M059J (cell line): Measurements from ENCODE around the gene PALS1. TPM values are rescaled to one million over a fixed set of nuclear protein-coding genes. Genes with fewer than 3 reads are reported as not detected.
"Not testable (repeated sequence)": the region's sequence is repeated elsewhere in the genome, so short reads cannot be mapped to it uniquely, and the experiment has no call there.

ENCODE experiments used
- DNase-seq: peaks from one replicate; pipeline ENCODE4 v3.0.0-alpha.2; 2012; ENCODE audit warnings: low read depth
- total RNA-seq: library from RNA; depleted of rRNA; stranded (reverse); fragments of >200 nt; shearing (Covaris generic); gene quantifications from 2 replicates; pipeline ENCODE4 v1.2.3, GENCODE V29; 2014; rRNA removed

The PALS1 gene
- total RNA-seq, 1 experiment from 2014 or later, result 45.7 TPM

DNA sequence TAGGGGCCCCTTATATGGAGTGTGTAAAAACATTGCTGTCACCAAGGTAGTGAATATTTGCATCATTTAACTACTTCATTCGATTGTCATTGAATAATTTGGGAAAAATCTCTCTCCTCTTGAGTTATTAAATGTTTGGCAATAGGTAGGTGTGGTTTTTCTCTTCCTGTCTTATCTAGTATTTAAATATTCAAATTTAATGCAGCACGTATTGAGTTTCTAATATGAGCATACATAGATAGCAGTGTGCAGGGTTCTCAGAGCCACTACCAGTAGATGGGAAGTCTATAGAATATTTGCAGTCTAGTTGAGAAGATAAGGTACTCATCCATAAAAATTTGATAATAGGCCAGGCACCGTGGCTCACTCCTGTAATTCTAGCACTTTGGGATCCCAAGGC is 16.7 kb downstream of the PALS1 start:
- DNase-seq, result no peak

- no peak for DNase-seq
Observed at GRCh38 chr14:67260965-67261364, 19.7 kb downstream of the PALS1 start.

DNA sequence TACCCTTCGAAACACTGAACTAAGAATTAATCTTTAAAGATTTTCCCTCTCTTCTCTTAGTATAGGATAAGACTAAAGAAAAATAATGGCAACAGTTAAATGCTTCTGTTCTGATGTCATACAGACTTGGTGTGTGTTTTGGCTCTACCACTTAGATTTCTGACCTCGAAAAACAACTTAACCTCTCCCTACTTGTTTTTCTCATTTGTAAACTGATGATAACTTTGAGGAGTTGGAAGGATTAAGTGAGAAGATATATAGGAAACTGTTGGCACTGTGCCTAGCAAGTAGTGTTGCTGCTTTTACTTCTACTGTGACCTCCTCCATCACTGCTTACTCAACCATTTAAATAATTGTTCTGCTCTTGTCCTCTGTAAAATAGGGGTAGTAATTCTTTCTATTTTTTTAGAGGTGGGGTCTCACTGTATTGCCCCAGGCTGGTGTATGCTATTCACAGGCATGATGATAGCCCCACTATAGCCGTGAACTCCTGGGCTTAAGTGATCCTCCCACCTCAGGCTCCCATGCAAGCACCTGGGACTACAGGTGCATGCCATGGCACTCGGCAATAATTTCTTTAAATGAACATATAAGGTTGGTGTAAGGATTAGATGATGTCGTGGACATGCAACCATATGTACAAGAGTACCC is 22.4 kb downstream of the PALS1 start:
- peak; percentile 43 for DNase-seq

GRCh38 chr14:67265131-67265530 is 23.9 kb downstream of the PALS1 start:
- DNase-seq, result peak; percentile 70

DNA sequence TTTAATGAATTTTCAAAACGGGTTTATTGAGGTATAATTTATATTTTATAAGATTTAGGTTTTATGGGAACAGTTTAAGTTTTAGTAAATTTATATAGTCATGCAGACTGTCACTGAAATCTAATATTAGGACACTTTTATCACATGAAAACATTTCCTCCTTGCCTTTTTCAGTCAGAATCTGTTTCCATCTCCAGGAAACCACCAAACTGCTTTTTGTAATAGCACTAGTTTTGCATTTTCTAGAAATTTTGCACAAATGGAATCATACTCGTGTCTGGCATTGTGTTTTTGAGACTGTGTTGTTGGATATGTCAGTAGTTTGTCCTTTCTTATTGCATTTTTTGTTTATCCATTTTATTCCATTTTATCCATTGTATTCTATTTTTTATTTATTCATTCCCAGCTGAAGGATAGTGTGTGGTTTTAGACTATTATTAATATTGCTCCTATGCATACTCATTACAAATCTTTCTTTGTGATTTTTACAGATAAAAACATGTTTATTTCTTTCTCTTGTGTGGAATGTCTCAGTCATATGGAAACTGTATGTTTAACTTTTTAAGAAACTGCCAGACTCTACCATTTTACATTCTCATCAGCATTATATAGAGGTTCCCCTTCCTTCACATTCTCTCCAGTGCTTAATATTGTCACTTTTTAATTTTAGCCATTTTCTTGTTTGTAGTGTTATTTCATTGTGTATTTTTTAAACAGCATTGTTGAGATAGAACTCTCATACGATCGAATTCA is 26.5 kb downstream of the PALS1 start:
- DNase-seq, result no peak

GRCh38 chr14:67268426-67269150 is 27.4 kb downstream of the PALS1 start:
- peak; percentile 31 for DNase-seq

DNA sequence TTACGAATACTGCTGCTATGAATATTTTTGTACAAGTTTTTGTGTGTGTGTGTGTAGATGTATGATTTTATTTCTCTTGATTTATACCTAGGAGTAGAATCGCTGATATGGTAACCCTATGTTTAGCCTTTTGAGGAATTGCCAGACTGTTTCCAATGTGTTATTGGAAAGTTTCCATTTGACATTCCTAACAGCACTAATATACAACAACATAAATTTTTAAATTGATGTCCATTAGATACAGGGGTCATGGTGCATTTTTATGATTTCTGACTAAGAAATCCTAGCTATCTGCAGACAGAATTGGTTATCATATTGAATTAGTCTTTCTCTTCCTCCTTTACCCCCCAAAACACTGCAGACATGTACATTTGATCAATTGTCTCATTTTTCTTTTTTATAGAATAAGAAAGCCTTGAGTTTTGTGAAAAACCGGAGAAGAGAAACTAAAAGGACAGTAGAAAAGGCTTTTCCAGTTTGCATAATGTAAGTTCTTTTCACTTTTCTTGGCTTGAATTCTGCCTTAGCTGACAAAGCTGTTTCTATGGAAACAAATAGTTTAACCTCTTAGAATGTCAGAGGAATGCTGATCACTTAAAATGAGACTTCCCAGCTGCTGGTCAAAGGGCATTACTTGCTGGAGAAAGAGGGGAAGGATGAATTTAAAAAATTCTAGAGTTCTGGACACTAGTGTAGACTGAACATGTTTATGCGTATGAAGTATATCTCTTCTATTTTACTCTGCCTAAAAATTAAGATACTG is 28.2 kb downstream of the PALS1 start:
- peak; percentile 65 for DNase-seq

DNA sequence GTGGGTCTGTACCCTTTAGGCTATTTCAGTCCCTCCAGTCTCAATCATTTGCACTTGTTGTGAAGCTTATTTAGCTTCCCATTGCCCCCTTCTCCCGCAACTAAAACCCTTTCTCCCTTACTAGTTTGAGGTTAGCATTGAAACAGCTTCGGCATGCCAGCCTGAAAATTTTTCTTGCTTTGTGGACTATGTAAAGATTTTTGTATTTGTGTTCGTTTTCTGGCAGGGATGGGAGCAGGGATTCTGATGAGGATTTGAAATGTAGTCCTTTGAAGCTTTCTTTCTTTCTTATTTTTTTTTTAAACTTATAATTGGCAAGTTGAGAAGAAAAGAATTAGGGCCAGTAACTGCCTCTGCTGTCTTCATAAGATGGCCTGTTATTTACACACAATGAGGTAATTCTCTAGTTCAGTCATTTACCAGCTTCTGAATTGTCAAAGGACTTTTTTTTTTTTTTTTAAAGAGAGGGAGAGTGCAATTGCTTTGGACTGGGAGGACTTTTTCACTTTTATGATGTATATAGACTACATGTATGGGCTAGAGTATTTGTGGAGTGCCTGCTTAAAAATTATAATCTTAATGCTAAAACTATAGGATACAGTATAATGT is 29.0 kb downstream of the PALS1 start:
- no peak for DNase-seq

DNA sequence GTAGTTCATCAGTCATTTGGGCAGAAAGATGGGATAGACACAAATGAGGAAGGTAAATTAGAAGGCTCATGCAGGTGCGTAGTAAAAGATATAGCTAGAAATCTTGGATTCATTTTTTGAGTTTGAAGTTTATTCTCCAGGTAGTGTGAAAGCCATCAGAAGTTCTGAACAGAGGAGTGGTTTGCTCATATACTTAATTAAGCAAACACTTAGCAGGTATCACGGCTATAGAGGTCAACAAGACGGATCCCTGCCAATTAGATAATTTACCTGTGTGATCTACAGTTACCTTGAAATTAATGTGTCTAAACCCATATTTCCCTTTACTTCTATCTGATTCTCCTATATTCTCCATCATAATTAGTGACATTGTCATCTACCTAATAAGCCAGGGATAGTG is 29.7 kb downstream of the PALS1 start:
- DNase-seq, result no peak

GRCh38 chr14:67273281-67273680 is 32.0 kb downstream of the PALS1 start:
- not testable (repeated sequence) for DNase-seq

DNA sequence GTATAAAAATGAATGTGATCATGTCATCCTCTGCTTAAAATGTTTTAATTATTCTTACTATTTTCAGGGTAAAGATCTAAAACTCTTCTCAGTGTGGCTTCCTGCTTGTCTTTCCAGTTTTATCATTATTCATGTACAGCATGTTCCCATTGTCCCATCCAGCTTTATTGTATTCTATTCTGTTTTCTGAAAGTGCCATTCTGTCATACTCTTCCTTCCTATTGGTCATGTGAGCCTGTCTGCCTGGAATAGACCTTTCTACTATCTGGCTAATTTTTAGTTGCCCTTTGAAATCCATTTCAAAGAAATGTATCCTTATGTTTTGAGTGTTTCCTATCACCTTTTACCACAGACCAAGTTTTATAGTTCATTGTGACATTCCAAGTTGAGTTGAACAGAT is 34.9 kb downstream of the PALS1 start:
- DNase-seq, result no peak

DNA sequence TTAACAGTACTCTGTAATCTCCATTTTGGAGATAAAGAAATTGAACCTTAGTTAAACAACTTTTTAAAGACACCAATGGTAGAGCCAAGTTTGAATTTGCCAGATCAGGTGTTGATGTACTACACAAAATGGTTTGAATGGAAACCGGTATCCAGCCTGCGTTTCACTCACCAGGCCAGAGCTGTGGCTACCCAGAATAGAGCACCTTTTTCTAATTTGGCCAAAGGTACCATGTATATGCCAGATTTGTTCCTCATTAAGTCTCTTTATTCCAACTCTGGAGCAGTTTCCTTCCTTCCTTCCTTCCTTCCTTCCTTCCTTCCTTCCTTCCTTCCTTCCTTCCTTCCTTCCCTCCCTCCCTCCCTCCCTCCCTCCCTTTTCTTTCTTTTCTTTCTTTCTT is 39.3 kb downstream of the PALS1 start:
- no peak for DNase-seq

DNA sequence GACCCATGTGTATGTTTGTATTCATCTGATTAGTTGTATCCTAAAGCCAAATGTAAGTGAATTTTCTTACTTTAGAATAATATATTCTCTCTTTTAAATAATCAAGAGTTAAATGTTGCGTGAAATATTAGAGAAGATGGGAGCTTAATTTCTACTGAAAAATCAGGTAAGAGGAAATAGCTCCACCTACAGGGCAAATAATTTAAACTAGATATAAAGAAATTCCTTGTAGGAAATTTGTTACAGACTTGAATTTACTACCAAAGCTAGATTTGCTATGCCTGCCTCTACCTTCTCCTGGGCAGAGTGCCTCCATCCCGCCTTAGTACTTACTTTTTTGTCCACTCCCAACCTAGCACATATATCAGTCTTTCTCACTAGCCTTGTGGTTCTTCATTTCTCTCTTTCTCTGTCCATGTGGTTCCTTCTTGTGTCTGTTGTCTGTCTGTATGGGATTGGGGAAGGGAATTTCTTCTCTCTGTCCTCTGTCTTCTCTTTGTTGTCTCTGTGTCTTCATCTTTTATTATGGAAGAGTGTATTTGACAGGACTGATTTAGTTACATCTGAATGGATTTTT is 44.7 kb downstream of the PALS1 start:
- DNase-seq, result peak; percentile 42

Other genes with a start within 250 kb of the PALS1 start
- not detected in 2 replicates for gene GARIN2, start 52.0 kb upstream of the PALS1 start, total RNA-seq
- gene ATP6V1D, start 118.4 kb downstream of the PALS1 start, total RNA-seq, result 194 and 202 TPM in 2 replicates
- gene EIF2S1, start 118.9 kb downstream of the PALS1 start, total RNA-seq, result 304 and 324 TPM in 2 replicates
- not detected in 2 replicates for gene PLEK2, start 170.7 kb downstream of the PALS1 start, total RNA-seq
- gene TMEM229B, start 247.3 kb downstream of the PALS1 start, total RNA-seq, result 13.0 and 21.5 TPM in 2 replicates